NCI-H2227 (cell line): Measurements from ENCODE around the gene TBC1D3B.
"Not testable (repeated sequence)": the region's sequence is repeated elsewhere in the genome, so short reads cannot be mapped to it uniquely, and the experiment has no call there.

Experiments used
- DNase-seq: peaks from one replicate; lab custom pipeline; 2025; ENCODE audit not compliant: unreplicated experiment; lab: John Stamatoyannopoulos, UW

The TBC1D3B gene

GRCh38 chr17:36131421-36131820 is 45.0 kb downstream of the TBC1D3B start:
- DNase-seq: no peak

- DNase-seq: no peak
Observed at GRCh38 chr17:36130346-36130745, 46.1 kb downstream of the TBC1D3B start.

- DNase-seq: no peak
Observed at GRCh38 chr17:36129616-36130015, 46.8 kb downstream of the TBC1D3B start.

DNA sequence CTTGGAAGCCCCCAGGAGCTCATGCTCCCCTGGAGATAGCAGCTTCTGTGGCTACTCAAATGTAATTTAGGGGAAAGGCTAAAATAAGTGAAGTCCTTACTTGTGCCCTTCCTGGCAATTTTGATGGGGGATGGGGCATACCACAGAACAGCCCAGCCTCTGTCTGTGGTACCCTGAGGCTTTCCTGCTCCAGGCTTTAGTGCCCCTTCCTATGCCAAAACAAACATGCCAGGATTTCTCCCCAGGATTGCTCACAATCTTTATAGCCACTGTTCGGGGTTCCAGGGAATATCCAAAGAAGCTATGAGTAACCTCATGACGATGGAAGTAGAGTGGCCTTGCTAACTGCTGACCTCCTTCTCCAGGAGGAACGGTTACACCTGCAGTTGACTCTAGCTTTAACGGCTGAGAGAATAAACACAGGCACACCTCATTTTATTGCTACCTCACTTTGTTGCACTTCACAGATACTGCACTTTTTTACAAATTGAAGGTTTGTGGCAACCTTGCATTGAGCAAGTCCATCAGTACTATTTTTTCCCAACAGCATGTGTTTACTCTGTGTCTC is 47.9 kb downstream of the TBC1D3B start:
- no peak for DNase-seq

DNA sequence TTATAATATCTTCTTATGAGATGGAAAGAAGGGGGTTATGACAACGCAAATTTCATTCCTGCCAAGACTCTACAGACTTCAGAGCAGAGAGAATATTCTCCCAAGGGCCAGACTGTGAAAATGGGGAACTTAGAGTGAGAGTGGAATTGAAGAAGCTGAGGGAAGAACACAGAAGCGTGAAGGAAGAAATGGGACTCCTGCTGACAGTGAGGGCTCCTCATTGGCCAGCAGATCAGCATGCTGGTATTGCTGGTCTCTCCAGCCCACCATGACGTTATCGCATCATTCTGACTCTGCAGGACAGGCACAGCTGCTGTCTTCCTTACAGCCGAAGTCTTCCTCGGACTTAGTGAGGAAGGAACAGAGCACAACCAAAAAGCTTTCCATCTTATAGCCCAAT is 48.5 kb downstream of the TBC1D3B start:
- DNase-seq: no peak

DNA sequence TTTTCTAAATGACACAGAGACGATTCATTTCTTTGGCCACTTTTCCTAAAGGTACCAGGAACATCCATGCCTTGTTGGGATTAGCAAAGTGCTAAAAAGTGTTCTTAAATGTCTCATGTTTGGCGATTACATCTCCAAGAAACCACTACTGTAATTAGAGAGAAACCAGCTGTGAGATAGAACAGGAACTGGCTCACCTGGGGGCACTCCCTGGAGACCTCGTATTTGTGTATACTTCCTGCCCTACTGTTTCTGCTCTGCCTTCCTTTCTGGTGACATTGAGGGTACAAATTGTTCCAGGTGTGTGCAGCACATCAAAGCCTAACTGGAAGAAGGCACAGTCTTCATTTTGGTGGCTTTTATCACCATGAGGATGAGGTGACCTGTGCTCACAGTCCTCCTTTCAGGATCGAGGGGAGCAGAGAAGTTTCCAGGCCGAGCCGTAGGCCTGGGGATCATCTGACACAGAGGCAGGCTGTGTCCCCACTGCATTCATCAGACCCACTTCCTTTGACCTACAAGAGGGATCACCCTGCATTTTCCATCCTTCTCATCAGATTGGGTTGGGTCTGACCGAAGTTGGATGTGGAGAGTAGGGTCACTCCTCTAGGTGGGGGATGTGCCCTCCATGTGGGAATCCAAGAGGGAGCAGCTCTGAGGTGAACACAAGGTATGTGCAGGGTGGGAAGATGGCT is 49.1 kb downstream of the TBC1D3B start:
- no peak for DNase-seq

- DNase-seq: no peak
Observed at GRCh38 chr17:36124879-36125824, 51.3 kb downstream of the TBC1D3B start.

DNA sequence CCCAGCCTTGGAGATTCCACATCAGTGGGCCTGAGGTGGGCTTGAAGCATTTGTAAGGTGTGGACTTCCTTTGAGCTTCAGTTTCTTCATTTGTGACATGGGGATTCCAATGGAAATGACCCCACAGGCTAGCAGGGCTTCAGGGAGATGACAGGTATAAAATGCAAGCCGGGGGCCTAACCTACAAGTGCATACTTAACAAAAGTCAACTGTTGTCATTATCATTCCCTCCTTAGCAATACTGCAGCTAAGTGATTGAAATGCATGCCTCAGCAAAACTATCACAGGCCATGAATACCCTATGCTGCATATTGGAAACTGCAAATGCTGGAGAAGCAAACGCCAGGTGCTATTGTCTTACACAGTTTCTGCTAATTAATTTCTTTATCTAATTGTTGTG is 53.0 kb downstream of the TBC1D3B start:
- no peak for DNase-seq

- DNase-seq: not testable (repeated sequence)
Observed at GRCh38 chr17:36121099-36121498, 55.3 kb downstream of the TBC1D3B start.

GRCh38 chr17:36120221-36120620 is 56.2 kb downstream of the TBC1D3B start:
- no peak for DNase-seq

DNA sequence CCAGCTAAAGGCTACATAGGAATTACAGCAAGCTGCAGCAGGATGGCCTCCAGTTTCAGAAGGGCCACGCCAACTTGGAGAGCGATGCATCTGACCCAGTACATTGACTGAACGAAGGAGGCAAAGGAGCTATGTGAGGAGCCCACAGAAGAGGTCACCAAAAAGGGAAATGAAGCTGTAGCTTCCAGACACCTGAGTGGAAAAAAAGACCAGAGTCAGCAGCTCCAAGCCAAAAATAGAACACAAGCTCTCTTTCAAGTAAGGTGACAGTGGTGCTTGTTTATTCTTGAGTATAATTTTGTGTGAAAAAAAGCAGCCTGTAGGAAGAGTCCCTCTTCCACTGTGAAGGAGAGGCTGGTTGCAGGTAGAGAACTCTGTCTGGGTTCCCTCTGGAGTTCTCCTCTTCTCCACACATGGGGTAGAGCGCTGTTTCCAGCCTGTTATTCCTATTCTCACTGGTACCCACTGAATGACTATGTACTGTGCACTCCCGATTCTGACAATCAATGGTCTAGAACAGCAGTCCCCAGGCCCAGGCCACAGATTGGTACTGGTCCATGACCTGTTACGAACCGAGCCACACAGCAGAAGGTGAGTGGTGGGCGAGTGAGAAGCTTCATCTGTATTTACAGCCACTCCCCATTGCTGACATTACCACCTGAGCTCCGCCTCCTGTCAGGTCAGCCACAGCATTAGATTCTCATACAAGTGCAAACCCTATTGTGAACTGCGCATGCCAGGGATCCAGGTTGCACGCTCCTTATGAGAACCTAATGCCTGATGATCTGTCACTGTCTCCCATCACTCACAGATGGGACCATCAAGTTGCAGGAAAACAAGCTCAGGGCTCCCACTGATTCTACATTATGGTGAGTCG is 57.7 kb downstream of the TBC1D3B start:
- no peak for DNase-seq

- DNase-seq: no peak
Observed at GRCh38 chr17:36117505-36118382, 58.7 kb downstream of the TBC1D3B start.
